ENCODE data around the gene ENKUR.

GRCh38 chr10:24953675-24954074 lies 62.3 kb downstream of the ENKUR start:
- TF ChIP-seq PATZ1 (CRISPR knock-in tag; IDR thresholded peaks at IDR 0.05; ENCODE audit: borderline replicate concordance): no peak
- no peak for TF ChIP-seq TOX (CRISPR knock-in tag; IDR thresholded peaks at IDR 0.05; ENCODE audit: borderline replicate concordance)
- TF ChIP-seq OSR1 (CRISPR knock-in tag; IDR thresholded peaks at IDR 0.05): no peak
- no peak for TF ChIP-seq CREB5 (CRISPR knock-in tag; IDR thresholded peaks at IDR 0.05; ENCODE audit: low read depth)
- TF ChIP-seq ISL1 (CRISPR knock-in tag; IDR thresholded peaks at IDR 0.05): no peak
- TF ChIP-seq GLIS3 (CRISPR knock-in tag; IDR thresholded peaks at IDR 0.05): no peak
- no peak for TF ChIP-seq POU6F1 (CRISPR knock-in tag; IDR thresholded peaks at IDR 0.05; ENCODE audit: borderline replicate concordance, low read depth)
- TF ChIP-seq ARNTL (CRISPR knock-in tag; IDR thresholded peaks at IDR 0.05; ENCODE audit: borderline replicate concordance, low read depth): no peak
- TF ChIP-seq CSDC2 (CRISPR knock-in tag; IDR thresholded peaks at IDR 0.05): no peak
- TF ChIP-seq ZFP3 (CRISPR knock-in tag; IDR thresholded peaks at IDR 0.05): no peak
- no peak for TF ChIP-seq ZNF8 (CRISPR knock-in tag; IDR thresholded peaks at IDR 0.05)

Measured in SK-N-SH treated with all-trans-retinoic acid at 6 μM for 48 hours (cell line).